Peyer's patch (tissue), 4 donors: ENCODE data around the gene ELMOD2.

ENCODE experiments used
- POLR2A ChIP-seq, 2 donors: fragments of 450-650 bp; IDR thresholded peaks; one replicate each; pipeline ENCODE4 v1.5.1; 2017; ENCODE audit warnings: antibody characterized with exemption in 2 of 2, mild to moderate bottlenecking in 2 of 2, moderate library complexity in 2 of 2
- TF ChIP-seq, protein P1 (sequence below), 6 experiments: fragments of 450-650 bp in 4 of 6; fragments of 200-600 bp in 2 of 6; sonication (generic) in 1 of 6; IDR thresholded peaks; one replicate each; pipeline ENCODE4 v1.5.1; 2017 to 2019; ENCODE audit warnings: antibody characterized with exemption in 6 of 6, mild to moderate bottlenecking in 3 of 6, moderate library complexity in 1 of 6

DNA sequence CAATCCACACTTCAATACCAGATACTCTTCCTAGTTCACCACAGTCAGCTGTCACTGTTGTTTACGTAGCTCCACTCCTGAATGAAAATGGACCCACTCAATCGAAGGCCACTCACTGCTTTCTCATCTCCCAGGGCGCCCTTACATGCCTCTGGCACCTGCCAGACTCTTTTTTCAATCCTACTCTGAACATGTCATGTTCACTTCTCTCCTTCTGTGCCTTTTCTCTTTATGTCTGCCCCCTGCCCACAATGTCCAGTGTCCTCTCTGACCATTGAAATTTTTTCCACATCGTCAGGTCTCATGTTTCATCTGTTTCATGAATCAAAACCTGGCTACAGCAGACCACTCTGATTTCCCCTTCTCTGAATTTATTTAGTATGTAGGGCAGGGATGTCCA lies 24.6 kb upstream of the ELMOD2 start:
- TF ChIP-seq, protein P1, sequence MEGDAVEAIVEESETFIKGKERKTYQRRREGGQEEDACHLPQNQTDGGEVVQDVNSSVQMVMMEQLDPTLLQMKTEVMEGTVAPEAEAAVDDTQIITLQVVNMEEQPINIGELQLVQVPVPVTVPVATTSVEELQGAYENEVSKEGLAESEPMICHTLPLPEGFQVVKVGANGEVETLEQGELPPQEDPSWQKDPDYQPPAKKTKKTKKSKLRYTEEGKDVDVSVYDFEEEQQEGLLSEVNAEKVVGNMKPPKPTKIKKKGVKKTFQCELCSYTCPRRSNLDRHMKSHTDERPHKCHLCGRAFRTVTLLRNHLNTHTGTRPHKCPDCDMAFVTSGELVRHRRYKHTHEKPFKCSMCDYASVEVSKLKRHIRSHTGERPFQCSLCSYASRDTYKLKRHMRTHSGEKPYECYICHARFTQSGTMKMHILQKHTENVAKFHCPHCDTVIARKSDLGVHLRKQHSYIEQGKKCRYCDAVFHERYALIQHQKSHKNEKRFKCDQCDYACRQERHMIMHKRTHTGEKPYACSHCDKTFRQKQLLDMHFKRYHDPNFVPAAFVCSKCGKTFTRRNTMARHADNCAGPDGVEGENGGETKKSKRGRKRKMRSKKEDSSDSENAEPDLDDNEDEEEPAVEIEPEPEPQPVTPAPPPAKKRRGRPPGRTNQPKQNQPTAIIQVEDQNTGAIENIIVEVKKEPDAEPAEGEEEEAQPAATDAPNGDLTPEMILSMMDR (IDR thresholded peaks at IDR 0.05) = no peak
- no peak for TF ChIP-seq POLR2A (IDR thresholded peaks at IDR 0.05)
